Medulla oblongata (tissue), 1 donor: ENCODE data around the gene CPXM2.
A peak's percentile ranks its signal among the peaks of the same experiment; 100 is the strongest.

ENCODE experiments used
- DNase-seq: peaks from one replicate; pipeline ENCODE4 v3.0.0-alpha.2; 2015; ENCODE audit errors: extremely low spot score

CPXM2 gene

DNA sequence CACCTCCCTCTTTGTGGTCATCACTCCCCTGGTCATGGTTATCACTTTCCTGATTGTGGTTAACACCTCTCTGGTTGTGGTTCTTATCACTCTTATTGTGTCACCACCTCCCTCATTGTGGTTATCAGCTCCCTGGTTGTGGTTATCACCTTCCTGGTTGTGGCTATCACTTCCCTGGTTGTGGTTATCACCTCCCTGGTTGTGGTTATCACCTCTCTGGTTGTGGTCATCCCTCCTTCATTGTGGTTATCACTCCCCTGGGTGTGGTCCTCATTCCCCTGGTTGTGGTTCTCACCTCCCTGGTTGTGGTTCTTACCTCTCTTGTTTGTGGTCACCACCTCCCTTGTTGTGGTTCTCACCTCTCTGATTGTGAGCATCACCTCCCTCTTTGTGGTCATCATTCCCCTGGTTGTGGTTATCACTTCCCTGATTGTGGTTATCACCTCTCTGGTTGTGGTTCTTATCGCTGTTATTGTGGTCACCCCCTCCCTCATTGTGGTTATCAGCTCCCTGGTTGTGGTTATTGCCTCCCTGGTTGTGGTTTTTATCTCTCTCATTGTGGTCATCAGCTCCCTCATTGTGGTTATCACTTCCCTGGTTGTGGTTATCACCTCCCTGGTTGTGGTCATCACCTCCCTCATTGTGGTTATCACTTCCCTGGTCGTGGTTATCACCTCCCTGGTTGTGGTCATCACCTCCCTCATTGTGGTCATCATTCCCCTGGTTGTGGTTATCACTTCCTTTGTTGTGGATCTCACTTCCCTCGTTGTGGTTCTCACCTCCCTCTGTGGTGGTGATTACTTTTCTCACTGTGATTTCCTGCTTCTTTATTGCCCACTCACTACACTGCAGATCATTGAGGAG is 118.7 kb downstream of the CPXM2 start:
- no peak for DNase-seq

DNA sequence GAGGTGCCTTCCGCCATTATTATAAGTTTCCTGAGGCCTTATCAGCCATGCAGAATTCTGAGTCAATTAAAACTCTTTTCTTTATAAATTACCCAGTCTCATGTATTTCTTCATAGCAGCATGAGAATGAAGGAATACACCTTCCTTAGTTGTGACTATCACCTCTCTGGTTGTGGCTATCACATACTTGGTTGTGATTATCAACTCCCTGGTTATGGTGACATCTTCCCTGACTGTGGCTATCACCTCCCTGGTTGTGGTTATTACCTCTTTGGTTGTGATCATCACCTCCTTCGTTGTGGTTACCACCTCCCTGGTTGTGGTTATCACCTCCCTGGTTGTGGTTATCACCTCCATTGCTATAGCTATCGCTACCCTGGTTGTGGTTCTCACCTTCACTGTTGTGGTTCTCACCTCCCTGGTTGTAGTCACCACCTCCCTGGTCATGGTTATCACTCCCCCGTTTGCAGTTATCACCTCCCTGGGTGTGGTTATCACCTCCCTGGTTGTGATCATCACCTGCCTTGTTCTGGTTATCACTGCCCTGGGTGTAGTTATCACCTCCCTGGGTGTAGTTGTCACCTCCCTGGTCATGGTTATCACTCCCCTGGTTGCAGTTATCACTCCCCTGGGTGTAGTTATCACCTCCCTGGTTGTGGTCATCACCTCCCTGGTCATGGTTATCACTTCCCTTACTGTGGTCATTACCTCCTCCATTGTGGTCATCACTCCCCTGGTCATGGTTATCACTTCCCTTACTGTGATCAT is 119.5 kb downstream of the CPXM2 start:
- DNase-seq: no peak

DNA sequence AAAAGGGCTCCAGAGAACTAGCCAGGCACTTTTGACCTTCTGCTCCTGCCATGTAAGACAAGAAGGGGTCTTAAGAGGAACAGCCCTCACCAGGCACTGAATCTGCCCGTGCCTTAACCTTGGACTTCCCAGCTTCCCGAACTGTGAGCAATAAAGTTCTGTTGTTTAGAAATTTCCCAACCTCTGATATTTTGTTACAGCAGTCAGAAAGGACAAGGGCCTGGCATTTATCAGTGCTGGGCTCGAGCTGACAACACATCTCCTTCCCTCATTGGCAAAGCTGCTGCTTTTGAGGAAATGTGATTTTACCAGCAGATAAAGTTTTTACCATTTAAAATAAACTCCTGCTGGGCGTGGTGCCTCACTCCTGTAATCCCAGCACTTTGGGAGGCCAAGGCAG is 122.0 kb downstream of the CPXM2 start:
- DNase-seq: no peak

DNA sequence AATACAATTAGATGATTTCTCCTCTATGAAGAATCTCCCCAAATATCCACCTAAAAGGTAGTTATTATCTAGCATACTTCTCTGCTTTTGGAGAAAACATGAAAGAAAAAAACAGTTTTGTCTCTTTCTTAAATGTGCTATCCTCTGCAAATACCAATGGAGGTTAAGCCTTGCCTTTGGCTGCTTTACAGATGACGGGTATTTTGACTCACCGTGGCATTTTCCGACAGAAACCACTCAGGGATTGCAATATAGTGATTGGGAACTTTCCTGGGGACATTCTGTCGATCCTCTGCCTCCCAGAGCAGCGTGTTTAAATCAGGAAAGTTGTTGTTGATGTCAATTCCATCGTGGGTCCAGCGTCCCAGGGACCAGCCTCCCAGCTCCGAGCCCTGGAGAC is 124.8 kb downstream of the CPXM2 start:
- no peak for DNase-seq

DNA sequence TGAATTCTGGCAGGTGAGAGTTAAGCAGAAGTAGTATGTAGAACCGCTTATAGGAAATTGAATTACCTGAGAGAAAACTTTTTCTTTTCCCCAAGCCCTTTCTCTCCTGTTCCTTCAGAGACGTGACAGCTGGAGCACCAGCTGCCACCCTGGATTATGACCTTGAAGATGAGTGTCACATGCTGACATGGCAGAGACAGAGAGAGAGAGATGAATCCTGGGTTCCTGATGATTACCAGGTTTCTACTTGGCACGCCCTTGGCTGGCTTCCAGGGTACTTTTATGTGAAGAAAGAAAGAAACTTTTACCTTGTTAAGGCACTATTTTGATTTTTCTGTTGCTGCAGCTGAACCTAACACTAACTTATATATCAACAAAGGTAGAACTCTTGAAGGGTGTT is 125.6 kb downstream of the CPXM2 start:
- no peak for DNase-seq

DNA sequence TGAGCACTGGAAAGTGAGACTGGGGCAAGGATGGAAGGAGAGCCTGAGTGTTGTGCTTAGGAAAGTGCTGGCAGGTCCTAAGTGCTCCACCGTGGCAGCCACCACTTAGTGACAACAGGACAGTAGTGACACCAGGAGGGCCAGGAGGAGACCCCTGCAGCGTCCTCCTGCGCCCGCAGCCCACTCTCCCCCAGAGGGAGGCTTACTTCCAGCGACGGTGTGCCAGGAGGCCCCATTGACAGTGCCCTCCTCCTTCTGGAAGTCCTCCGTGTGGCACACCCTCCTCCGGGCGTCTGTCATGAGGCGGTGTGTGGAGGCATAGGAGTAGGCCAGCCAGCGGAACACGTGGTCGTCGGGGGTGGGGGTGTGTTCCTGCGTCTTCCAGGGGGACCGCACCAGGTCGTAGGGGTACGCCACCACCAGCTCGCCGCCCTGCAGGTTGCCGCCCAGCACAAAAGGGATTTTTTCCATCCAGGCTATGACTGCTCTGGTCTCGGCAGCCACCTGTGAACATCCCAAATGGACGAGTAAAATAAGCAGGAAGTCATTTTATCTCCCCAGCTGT is 129.9 kb downstream of the CPXM2 start:
- no peak for DNase-seq

DNA sequence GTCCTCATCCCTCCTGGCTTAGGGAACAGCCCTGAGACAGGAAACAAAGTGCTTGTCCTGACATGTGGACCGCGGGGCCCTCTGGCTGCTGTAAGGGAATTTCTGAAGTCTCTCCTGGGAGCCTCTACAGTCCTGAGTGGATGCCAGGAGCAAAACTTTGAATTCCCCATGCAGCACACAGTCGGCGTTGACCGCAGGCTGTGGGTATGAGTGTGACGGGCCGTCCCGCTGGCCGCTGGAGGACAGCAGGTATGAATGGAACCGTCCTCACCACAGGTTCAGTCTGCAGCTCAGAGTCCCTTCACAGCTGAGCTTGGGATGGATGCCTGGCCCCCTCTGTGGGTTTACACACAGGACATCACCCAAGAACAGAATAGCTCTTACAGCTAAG is 130.6 kb downstream of the CPXM2 start:
- no peak for DNase-seq

DNA sequence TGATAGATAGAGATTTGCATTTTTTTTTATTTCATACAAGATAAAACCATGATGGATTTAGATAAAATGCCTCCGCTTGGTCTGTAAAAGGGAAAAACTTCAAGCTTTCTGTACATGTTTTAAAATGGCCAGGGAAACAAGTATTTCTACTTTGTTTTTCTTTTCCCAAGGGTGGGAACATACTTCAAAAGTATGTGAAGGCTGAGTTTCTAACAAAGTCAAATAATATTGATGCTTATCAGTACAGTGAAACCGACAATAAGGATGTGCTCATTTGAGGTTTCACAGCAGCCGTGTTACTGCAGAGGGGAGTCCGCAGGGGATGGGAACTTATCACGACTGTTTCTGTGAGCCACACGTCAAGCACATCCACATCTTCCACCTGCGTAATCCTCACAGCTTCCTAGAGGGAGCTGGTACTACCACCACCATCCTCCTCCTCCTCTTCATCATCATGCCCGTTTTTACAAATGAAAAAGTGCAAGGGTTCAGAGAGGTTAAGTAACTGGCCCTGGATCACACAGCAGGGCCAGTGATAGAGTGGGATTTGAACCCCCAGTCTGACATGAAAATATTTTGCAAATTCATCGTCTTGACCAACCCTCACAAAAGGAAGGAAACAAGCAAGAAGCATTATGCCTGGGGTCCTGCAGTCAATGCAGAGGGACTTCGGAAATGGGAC is 131.1 kb downstream of the CPXM2 start:
- no peak for DNase-seq

DNA sequence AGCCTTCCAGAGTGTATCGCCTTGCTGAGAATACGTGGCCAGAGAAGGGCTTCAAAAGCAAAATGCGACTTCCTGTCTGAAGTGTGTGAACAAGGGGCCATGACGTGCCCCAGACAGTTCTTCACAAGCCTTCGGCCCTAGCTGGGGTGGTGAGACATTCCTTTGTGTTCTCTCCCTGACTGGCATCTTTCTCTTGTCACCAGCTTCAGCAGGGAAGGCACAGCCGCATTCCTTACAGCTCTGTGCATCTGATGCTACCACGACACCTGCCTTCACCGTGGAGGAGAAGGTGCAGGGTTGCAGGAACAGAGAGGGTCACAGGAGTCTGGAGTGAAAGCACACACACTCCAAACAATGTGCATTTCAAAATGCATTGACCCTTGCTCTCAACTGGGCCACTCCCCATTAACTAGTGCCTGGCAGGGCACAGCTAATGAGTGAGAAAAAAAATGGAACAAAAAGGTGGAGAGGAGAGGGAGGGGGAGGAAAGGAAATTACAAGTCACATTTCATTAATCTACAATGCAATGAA is 132.0 kb downstream of the CPXM2 start:
- DNase-seq: no peak

DNA sequence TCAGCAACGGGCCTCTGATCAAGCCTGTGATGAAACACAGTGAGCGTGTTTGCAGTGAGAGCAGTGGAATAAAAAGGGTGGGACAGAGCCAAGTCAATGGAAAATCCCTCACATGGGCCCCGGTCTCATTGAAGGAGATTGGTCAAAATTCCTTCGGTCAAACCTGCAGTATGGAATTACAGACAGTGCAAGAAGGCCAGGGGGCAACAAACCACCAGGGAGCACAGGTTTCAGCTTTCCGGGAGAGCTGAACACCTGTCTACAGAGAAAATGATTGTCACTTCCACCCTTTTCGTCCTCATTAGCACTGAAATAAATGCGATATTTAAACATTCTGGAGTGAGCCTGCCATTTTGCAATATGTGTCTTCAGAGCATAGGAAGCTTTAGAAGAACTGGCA is 132.6 kb downstream of the CPXM2 start:
- no peak for DNase-seq

DNA sequence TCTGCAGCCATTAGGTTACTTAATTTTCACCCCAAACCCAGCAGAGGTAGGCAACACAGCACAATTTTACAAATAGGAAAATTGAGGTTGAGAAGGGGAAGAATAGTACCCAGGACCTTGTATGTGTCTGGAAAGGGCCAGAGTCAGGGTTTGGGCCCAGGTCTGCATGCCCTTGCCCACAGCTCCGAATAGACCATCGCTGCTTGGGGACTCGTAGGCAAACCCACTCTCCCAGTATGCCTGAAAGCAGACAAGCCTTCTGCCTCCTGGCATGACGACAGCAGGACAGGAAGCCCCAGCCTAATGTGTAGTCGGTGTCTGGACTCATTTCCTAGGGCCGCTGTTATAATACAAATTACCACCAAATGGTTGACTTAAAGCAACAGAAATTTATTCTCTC is 133.8 kb downstream of the CPXM2 start:
- DNase-seq: no peak

DNA sequence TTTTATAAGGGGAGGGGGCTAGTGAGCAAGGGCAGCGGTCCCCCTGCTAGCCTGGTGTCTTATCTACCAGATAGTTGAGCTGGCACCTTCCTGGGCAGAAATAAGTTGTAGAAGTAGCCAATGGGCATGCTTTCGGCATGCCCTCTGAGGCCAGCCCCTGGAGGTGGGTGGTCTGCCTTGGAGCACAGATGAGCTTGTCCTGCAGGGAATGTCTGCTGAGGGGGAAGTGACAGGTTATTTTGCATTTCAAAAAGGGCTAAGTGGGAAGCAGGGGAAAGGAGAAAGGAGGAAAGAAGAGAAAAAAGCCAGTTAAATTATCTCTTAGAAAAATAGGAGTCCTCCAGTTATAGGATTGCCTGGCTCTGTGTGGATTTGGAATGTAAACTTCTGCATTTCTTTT is 136.5 kb downstream of the CPXM2 start:
- no peak for DNase-seq

DNA sequence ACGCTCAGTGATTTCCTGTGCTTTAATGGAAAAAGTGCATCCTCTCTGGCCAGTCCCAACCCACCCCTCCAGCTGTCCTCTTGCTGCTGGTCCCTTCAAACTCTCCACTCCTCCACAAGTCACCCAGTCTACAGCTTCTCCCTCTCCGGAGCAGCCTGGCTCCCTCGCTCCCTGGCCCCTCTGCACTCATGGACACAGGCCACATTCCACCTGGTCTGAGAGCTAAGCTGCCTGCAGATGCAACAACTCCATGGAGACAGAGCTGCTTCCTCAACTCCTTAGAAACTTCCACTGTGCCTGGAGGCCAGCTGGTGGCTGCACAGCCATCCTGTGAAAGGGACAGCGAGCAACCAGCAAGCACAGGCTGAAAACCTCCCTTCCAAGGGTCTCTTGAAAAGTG is 137.5 kb downstream of the CPXM2 start:
- DNase-seq: no peak

DNA sequence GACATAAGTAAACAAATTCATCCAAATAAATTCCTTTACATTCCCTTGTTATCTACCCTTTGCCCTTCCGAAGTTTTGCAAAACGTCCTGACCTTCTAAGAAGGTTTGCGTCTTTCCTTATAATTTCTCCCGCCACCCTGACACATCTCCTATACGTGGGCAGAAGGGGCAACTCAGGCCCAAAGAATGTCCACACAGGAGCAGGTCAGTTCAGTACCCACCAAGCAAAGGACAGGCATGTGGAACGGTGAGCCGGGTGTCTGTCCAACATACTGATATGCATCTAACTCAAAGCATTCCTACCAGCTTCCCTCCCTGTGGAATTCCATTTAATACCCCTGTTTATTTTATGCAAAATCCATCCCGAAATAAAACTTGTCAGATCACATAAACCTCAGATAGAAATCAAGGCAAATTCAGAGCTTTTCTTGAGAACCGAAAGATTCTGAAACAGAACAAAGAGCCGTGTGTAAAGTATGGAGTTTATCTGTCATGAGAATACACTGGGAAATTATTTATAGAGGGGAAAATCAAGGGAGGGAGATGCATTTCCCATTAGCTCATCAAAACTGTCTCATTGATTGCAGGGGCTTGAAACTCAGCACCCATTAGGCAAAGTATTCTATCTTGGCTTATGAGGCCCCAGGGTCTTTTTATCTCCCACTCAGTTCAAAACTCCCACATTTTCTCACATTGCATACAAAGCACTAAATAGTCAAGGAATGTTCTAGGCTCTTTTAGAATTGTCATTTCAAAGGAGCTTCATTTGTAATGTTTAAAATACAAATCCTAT is 140.1 kb downstream of the CPXM2 start:
- DNase-seq: no peak

DNA sequence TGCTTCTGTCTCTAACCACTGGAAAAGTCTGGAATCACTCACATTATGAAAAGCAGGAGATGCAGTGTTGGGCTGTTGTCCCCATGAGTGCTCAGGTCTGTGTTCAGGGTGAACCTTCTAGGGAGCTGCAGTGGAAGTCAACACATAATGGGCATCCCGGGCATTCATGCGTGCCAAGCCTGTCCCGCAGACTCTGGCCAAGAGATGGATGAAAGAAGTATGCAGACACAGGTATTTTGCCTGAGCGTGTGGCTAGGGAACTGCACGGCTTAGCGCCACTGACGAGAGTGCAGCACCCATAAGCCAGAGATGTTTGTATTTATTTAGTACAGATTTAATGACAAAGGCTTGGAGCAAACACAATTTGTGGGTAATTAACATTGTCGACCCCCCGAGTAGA is 140.7 kb downstream of the CPXM2 start:
- DNase-seq: no peak

DNA sequence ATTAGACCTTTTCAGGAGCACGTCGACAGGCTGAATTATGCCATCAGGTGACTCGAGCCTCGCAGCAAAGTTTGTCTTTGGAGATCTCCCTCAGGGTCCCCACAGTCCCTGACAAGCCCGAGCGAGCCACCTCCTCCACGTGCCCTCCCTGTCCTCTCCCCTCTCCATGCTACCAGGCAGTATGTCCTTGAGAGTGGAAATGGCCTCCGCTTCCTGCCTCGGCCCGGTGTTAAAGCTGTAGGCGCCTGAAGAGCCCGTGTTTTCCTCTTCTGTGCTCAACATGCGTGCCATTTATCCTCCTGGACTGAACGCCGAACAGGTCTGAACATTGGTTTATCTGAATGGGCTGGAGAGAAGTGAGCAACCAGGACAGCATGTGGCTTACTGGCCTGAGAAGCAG is 142.9 kb downstream of the CPXM2 start:
- no peak for DNase-seq

DNA sequence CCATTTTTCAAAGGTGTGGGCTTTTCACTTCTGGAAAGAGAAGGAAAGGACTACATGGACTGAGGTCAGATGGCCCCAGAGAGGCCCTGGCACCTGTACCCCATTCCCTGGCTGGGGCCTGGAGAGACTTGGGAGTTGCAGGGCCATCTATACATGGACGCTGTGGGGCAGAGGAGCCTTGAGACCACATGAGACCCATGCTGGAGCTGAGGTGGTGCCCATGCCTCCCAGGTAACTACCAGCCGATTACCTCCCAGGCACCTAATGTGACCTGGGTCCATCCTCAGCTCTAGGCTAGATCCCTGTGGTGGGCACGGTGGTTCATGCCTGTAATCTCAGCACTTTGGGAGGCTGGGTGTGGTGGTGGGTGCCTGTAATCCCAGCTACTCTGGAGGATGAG is 144.2 kb downstream of the CPXM2 start:
- no peak for DNase-seq

DNA sequence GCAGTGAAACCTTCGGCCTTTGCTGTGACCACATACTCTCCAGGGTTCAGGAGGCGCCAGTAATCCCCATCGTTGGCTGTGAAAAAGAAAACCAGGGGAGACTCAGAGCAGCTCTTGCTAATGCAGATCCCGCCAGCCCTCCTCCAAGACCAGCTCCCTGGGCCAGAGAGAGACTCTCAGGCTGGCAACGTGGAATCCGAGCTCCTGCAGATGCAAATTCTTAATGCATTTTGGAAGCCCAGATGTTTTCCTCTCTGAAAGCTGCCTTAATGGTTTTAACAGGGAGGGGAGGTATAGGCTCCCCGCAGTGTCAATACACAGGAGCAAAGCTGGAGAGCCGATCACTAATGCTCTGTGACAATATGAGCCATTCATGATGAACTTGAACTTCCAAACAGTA is 144.7 kb downstream of the CPXM2 start:
- DNase-seq: no peak

DNA sequence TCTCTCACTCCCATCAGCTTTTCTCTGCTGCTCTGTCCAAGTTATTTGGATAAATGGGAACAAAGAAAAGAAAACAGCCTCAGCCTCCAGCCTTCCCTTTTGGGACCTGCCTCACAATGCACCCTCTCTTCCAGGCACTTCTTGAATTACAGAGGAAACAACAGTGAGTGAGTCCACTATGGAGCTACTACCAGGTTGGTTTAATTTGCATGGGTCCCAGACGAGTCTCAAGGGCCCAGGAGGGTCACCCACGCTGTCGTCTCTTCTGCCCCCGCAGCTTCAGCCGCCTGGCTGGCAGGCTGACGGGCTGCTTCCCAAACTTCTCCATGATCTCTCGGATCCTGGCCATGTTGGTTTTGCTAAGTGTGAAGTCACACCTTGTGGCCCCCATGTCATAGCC is 145.1 kb downstream of the CPXM2 start:
- DNase-seq: no peak

DNA sequence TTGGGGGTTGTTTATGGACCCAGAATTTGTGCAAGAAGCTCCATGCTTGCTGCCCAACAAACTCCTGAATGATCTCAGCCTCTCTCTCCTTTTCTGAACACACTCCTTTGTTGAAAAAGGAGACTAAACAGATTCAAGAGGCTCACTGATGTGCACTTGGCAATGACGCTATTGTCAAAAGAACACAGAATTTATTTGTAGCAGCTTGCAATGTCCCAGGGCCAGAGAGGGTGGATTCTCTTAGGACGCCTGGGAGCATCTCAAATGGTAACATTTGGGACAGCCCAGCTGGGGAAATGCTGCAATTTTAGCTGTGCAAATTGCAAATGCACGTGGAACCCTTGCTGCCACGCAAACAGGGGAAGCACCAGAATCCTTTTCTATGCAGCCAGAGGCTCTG is 145.5 kb downstream of the CPXM2 start:
- DNase-seq: peak; percentile 56

DNA sequence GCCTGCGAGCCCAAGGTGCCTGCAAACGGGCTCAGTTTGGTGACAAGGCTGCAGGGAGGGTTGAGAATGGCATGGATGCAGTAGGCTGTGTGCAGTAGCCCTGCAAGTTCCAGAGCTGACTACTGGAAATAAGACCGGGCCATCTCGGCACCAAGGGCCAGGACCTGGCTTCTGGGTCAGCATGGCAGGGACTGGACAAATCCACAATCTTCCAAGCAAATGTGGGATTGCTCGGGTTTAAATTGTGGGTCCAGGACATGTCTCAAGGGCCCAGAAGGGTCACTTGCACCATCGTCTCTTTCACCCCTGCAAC is 147.4 kb downstream of the CPXM2 start:
- no peak for DNase-seq
